ENCODE measurements around the gene RELCH.

DNA sequence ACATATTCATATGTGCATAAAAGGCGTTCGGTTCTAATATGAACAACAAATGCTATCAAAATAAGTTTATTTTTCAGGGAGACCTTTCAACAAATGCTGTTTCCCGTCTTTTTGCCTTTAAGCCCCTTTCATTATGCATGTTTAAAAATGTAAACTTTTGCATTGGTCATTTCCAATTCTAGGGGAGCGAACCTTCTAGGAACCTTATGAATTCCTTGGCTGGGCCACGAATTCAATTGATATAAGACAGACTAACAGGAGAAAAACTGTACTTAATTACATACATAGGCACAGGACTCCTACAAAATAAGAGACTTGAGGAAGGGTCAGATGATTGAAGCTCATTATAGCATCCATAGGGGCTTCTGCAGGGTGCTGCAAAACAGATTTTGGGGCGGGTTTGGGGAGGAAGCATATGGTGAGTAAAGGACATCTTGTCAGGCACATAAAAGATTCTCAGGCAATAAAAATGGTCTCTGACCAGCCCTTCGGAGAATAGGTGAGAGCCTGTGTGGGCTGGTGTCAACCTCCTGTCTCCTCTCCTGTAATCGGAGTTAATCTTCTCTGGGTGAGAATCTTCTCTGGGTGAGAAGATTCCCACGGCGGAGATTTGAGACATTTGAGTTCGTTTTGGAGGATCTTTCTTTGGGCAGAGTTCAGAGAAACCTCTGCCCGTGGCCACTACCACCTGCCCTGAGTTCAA is 139.7 kb downstream of the RELCH start:
- no peak for TF ChIP-seq FOXP2 (optimal IDR thresholded peaks at IDR 0.05; ENCODE audit: borderline replicate concordance, extremely low read depth, extremely low read length, insufficient read depth)
- TF ChIP-seq, protein P1, sequence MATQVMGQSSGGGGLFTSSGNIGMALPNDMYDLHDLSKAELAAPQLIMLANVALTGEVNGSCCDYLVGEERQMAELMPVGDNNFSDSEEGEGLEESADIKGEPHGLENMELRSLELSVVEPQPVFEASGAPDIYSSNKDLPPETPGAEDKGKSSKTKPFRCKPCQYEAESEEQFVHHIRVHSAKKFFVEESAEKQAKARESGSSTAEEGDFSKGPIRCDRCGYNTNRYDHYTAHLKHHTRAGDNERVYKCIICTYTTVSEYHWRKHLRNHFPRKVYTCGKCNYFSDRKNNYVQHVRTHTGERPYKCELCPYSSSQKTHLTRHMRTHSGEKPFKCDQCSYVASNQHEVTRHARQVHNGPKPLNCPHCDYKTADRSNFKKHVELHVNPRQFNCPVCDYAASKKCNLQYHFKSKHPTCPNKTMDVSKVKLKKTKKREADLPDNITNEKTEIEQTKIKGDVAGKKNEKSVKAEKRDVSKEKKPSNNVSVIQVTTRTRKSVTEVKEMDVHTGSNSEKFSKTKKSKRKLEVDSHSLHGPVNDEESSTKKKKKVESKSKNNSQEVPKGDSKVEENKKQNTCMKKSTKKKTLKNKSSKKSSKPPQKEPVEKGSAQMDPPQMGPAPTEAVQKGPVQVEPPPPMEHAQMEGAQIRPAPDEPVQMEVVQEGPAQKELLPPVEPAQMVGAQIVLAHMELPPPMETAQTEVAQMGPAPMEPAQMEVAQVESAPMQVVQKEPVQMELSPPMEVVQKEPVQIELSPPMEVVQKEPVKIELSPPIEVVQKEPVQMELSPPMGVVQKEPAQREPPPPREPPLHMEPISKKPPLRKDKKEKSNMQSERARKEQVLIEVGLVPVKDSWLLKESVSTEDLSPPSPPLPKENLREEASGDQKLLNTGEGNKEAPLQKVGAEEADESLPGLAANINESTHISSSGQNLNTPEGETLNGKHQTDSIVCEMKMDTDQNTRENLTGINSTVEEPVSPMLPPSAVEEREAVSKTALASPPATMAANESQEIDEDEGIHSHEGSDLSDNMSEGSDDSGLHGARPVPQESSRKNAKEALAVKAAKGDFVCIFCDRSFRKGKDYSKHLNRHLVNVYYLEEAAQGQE (IDR thresholded peaks at IDR 0.05; ENCODE audit: insufficient read depth in 1 of 2, low read depth in 2 of 2, low read length in 2 of 2), result no peak
